Panc1 (cell line): ENCODE results near the gene WFS1. TPM values are rescaled to one million over a fixed set of nuclear protein-coding genes. Genes with fewer than 3 reads are reported as not detected.

Source experiments
- ATAC-seq: fragments of 200-7000 bp; cut with Tn5 transposase; 2 replicates; pipeline ENCODE4 v1.9.1; 2020; ENCODE audit warnings: mild to moderate bottlenecking, moderate library complexity
- BruUV-seq: library from RNA; stranded (reverse); fragments of 400-500 nt; replicated peaks from 2 replicates; lab custom pipeline; 2021; lab: Mats Ljungman, UMichigan
- CTCF ChIA-PET: fragments of 300-600 bp; sonication (Branson Sonifier 250); formaldehyde crosslinking; loops from one replicate; lab custom pipeline; 2022; ENCODE audit warnings: antibody characterized with exemption; lab: Charles Lee
- POLR2A ChIA-PET: fragments of 300-600 bp; sonication (Branson Sonifier 250); formaldehyde crosslinking; loops from one replicate; lab custom pipeline; 2022; ENCODE audit warnings: antibody characterized with exemption; lab: Charles Lee
- DNase-seq: peaks from one replicate; pipeline ENCODE4 v3.0.0-alpha.2; 2010; ENCODE audit warnings: low read depth, low spot score
- H3K27ac ChIP-seq: 2 replicates; pipeline ENCODE4 v1.5.1; 2011; ENCODE audit warnings: mild to moderate bottlenecking, low read length, inconsistent platforms
- H3K27me3 ChIP-seq: fragments of 200-500 bp; sonication (Bioruptor generic); 2 replicates; pipeline ENCODE4 v1.6.0; 2014; ENCODE audit warnings: low read length, inconsistent platforms; ENCODE audit not compliant: control insufficient read depth, insufficient read depth
- H3K36me3 ChIP-seq: fragments of 200-500 bp; sonication (Bioruptor generic); 2 replicates; pipeline ENCODE4 v1.5.1; 2014; ENCODE audit warnings: inconsistent platforms, mild to moderate bottlenecking, low read length, moderate library complexity; ENCODE audit not compliant: control insufficient read depth, insufficient read depth
- H3K4me1 ChIP-seq: 2 replicates; pipeline ENCODE4 v1.5.1; 2011; ENCODE audit warnings: inconsistent platforms, mild to moderate bottlenecking, low read length, moderate library complexity; ENCODE audit not compliant: control insufficient read depth, insufficient read depth
- H3K4me3 ChIP-seq, 2 experiments: 2 replicates each; pipeline ENCODE4 v1.5.1; 2011 to 2012; ENCODE audit warnings: low read depth in 2 of 2, low read length in 2 of 2, mild to moderate bottlenecking in 2 of 2, inconsistent platforms in 1 of 2, moderate library complexity in 1 of 2
- H3K9me3 ChIP-seq: fragments of 200-500 bp; sonication (Bioruptor generic); 2 replicates; pipeline ENCODE4 v1.5.1; 2014; ENCODE audit warnings: low read depth, mild to moderate bottlenecking, inconsistent platforms, low read length, moderate library complexity; ENCODE audit not compliant: control insufficient read depth, insufficient read depth
- POLR2AphosphoS5 ChIP-seq: IDR thresholded peaks from 2 replicates; pipeline ENCODE4 v1.6.1; 2012; ENCODE audit warnings: mild to moderate bottlenecking, low read depth, low read length, moderate library complexity
- REST ChIP-seq, 2 experiments: IDR thresholded peaks; 2 replicates each; pipeline ENCODE4 v1.6.1; 2011 to 2012; ENCODE audit warnings: low read depth in 2 of 2, control low read depth in 1 of 2, low read length in 1 of 2, mild to moderate bottlenecking in 1 of 2, moderate library complexity in 1 of 2; ENCODE audit not compliant: insufficient read depth in 1 of 2
- SIN3A ChIP-seq: IDR thresholded peaks from 2 replicates; pipeline ENCODE4 v1.6.1; 2012; ENCODE audit warnings: low read depth, mild to moderate bottlenecking, low read length, moderate library complexity, borderline replicate concordance; ENCODE audit not compliant: insufficient read depth
- TCF7L2 ChIP-seq: IDR thresholded peaks from 2 replicates; pipeline ENCODE4 v1.6.1; 2011; ENCODE audit warnings: mild to moderate bottlenecking, low read depth, low read length, inconsistent platforms
- in situ Hi-C: cut with HindIII; loops from 2 replicates; pipeline ENCODE4 v1.10.0; 2016; ENCODE audit warnings: low sequenced_read_pairs, low pct_unique_long_range_greater_than_20kb
- intact Hi-C: fragments of 100-400 bp; cut with micrococcal nuclease; formaldehyde crosslinking; loops from one replicate; pipeline ENCODE4 v1.10.0; 2022; ENCODE audit not compliant: unreplicated experiment
- total RNA-seq: library from RNA; stranded (reverse); gene quantifications from one replicate; pipeline ENCODE4 v1.2.1, GENCODE V29; 2021; ENCODE audit not compliant: unreplicated experiment
- TF ChIP-seq, protein P1 (sequence below): fragments of 450-650 bp; IDR thresholded peaks from 2 replicates; pipeline ENCODE4 v1.5.1; 2017; ENCODE audit warnings: mild to moderate bottlenecking

WFS1 gene
- total RNA-seq, 1 experiment from 2014 or later, result 67.5 TPM

DNA sequence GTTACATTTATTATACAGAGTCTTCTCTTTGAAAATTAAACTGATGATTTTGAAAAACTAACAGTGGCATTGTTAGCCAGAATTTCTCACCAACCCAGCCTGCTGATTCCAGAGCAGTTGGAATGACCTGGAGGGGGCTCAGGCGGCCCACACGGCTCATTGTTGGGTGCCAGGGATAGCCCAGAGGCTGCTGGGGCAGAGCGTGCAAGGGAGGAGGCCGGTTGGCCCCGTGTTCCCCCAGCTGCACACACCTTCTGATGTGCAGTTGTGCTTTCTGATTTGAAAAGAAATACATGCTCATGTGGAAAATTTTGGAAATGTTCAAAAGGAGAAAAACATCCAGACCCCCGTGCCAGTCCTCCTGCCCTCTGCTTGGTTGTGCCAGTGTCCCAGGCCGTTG lies 20.6 kb downstream of the WFS1 start:
- Histone ChIP-seq H3K4me1 (no peaks in the 10 kb centered on the region), H3K9me3 (no peaks in the 10 kb centered on the region), H3K27ac (no peak overlapping the region), H3K36me3 (no peaks in the 10 kb centered on the region), H3K4me3 (no peak overlapping the region), H3K27me3 (no peaks in the 10 kb centered on the region)
- ATAC-seq (no peak), DNase-seq (no peak)
- ChIA-PET POLR2A (no interaction called here), CTCF (interaction anchor here (1.5 kb wide), 1 partner anchor 26 kb away, joined by 3 read pairs; no protein-coding TSS in a partner anchor)
- intact Hi-C loops, result no loop called here
- in situ Hi-C loops, result no loop called here
- TF ChIP-seq REST (IDR thresholded peaks at IDR 0.05; ENCODE audit: insufficient read depth in 1 of 2, low read depth in 2 of 2, low read length in 1 of 2), result no peak
- no peak for TF ChIP-seq POLR2AphosphoS5
- no peak for TF ChIP-seq TCF7L2
- TF ChIP-seq, protein P1, sequence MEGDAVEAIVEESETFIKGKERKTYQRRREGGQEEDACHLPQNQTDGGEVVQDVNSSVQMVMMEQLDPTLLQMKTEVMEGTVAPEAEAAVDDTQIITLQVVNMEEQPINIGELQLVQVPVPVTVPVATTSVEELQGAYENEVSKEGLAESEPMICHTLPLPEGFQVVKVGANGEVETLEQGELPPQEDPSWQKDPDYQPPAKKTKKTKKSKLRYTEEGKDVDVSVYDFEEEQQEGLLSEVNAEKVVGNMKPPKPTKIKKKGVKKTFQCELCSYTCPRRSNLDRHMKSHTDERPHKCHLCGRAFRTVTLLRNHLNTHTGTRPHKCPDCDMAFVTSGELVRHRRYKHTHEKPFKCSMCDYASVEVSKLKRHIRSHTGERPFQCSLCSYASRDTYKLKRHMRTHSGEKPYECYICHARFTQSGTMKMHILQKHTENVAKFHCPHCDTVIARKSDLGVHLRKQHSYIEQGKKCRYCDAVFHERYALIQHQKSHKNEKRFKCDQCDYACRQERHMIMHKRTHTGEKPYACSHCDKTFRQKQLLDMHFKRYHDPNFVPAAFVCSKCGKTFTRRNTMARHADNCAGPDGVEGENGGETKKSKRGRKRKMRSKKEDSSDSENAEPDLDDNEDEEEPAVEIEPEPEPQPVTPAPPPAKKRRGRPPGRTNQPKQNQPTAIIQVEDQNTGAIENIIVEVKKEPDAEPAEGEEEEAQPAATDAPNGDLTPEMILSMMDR, result no peak
- TF ChIP-seq SIN3A, result no peak
- no TSS peak for BruUV-seq

GRCh38 chr4:6290769-6291547 lies 21.3 kb downstream of the WFS1 start:
- Histone ChIP-seq H3K4me3 (no peak overlapping the region), H3K27me3 (no peaks in the 10 kb centered on the region), H3K9me3 (no peaks in the 10 kb centered on the region), H3K36me3 (no peaks in the 10 kb centered on the region), H3K4me1 (no peaks in the 10 kb centered on the region), H3K27ac (no peak overlapping the region)
- POLR2A ChIA-PET, result no interaction called here
- in situ Hi-C loops (no loop called here), intact Hi-C loops (no loop called here)
- CTCF ChIA-PET, result interaction anchor here (1.5 kb wide), 1 partner anchor 27 kb away, joined by 3 read pairs; no protein-coding TSS in a partner anchor
- DNase-seq (no peak), ATAC-seq (no peak)
- TF ChIP-seq, protein P1, result no peak
- TF ChIP-seq POLR2AphosphoS5 (no peak), SIN3A (no peak), TCF7L2 (no peak), REST (IDR thresholded peaks at IDR 0.05; ENCODE audit: insufficient read depth in 1 of 2, low read depth in 2 of 2, low read length in 1 of 2) (no peak)
- BruUV-seq, result no TSS peak
